ENCODE results near the gene SRPX2.
"Not testable (repeated sequence)": the region's sequence is repeated elsewhere in the genome, so short reads cannot be mapped to it uniquely, and the experiment has no call there.

Gene SRPX2

GRCh38 chrX:100696699-100697351, 52.8 kb downstream of the SRPX2 start:
- no peak for DNase-seq (ENCODE audit: low spot score)
- no peak for FAIRE-seq

- DNase-seq (ENCODE audit: low spot score) (no peak), FAIRE-seq (no peak)
Observed at GRCh38 chrX:100698551-100698950, 54.6 kb downstream of the SRPX2 start.

GRCh38 chrX:100700809-100701208, 56.8 kb downstream of the SRPX2 start:
- no peak for DNase-seq (ENCODE audit: low spot score)
- no peak for FAIRE-seq

- FAIRE-seq (no peak), DNase-seq (ENCODE audit: low spot score) (no peak)
Observed at GRCh38 chrX:100704581-100705203, 60.7 kb downstream of the SRPX2 start.

- DNase-seq (ENCODE audit: low spot score): no peak
- FAIRE-seq: no peak
Observed at GRCh38 chrX:100710816-100711215, 66.8 kb downstream of the SRPX2 start.

GRCh38 chrX:100717363-100717762, 73.4 kb downstream of the SRPX2 start:
- FAIRE-seq: no peak
- DNase-seq (ENCODE audit: low spot score): no peak

- FAIRE-seq: no peak
- DNase-seq (ENCODE audit: low spot score): no peak
Observed at GRCh38 chrX:100719139-100719538, 75.1 kb downstream of the SRPX2 start.

- DNase-seq (ENCODE audit: low spot score) (no peak), FAIRE-seq (no peak)
Observed at GRCh38 chrX:100720301-100720700, 76.3 kb downstream of the SRPX2 start.

- FAIRE-seq (no peak), DNase-seq (ENCODE audit: low spot score) (no peak)
Observed at GRCh38 chrX:100721328-100721727, 77.3 kb downstream of the SRPX2 start.

GRCh38 chrX:100724006-100724405, 80.0 kb downstream of the SRPX2 start:
- not testable (repeated sequence) for DNase-seq (ENCODE audit: low spot score); FAIRE-seq
